Measurements from ENCODE around the gene GALNT5.

DNA sequence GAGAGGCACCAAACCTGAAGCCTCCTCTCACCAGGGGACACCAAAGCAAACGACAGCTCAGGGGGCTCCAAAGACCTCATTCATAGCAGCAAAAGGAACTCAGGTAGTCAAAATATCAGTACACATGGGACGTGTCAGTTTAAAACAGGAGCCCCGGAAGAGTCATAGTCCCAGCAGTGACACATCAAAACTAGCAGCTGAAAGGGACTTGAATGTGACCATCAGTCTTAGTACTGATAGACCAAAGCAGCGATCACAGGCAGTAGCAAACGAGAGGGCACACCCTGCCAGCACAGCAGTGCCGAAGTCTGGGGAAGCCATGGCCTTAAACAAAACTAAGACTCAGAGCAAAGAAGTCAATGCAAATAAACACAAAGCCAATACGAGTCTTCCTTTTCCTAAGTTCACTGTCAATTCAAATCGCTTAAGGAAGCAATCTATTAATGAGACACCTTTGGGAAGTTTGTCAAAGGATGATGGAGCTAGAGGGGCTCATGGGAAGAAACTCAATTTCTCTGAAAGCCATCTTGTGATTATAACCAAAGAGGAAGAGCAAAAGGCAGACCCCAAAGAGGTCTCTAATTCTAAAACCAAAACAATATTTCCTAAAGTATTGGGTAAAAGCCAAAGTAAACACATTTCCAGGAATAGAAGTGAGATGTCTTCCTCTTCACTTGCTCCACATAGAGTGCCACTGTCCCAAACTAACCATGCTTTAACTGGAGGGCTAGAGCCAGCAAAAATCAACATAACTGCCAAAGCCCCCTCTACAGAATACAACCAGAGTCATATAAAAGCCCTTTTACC is 1.2 kb downstream of the GALNT5 start:
- TF ChIP-seq, protein P1, sequence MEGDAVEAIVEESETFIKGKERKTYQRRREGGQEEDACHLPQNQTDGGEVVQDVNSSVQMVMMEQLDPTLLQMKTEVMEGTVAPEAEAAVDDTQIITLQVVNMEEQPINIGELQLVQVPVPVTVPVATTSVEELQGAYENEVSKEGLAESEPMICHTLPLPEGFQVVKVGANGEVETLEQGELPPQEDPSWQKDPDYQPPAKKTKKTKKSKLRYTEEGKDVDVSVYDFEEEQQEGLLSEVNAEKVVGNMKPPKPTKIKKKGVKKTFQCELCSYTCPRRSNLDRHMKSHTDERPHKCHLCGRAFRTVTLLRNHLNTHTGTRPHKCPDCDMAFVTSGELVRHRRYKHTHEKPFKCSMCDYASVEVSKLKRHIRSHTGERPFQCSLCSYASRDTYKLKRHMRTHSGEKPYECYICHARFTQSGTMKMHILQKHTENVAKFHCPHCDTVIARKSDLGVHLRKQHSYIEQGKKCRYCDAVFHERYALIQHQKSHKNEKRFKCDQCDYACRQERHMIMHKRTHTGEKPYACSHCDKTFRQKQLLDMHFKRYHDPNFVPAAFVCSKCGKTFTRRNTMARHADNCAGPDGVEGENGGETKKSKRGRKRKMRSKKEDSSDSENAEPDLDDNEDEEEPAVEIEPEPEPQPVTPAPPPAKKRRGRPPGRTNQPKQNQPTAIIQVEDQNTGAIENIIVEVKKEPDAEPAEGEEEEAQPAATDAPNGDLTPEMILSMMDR (optimal IDR thresholded peaks at IDR 0.05 in 1 of 3, IDR thresholded peaks at IDR 0.05 in 1 of 3, conservative IDR thresholded peaks at IDR 0.05 in 1 of 3; ENCODE audit: extremely low read depth in 1 of 3, insufficient read depth in 2 of 3, low read length in 3 of 3): no peak
- TF ChIP-seq EZH2 (IDR thresholded peaks at IDR 0.05; ENCODE audit: low read length): no peak
